DMS53 (cell line): ENCODE data around the gene TMEM59.
"Not testable (repeated sequence)": the region's sequence is repeated elsewhere in the genome, so short reads cannot be mapped to it uniquely, and the experiment has no call there.

ENCODE experiments used
- DNase-seq: peaks from one replicate; lab custom pipeline; 2025; lab: John Stamatoyannopoulos, UW

The TMEM59 gene

DNA sequence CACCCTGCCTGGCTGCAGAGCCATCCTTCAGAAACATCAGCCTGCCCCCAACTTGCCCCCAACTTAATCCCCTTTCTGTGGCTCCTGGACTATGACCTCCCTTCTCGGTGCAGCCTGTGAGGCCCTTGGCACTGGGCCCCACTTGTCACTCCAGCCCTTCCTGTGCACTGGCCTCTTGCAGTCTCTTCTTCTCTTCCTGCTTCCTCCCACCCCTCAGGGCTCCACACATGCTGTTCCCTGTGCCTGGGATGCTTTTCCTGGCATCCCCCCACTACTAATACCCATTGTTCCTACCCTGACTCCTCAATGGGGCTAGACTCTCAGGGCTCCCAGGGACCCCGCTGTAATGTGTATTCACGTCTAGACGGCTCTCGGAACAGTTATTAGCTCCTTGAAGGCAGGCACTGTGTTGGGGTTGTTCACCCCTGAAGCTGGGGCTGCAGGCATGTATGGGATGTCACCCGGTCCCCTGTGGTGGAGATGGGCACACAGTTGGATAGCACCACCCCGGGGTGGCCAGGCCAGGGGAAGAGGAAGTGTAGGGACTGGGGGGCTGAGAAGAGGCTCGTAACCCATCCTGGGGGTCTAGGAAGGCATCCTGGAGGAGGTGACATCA lies 39.5 kb downstream of the TMEM59 start:
- peak; percentile 38 for DNase-seq

DNA sequence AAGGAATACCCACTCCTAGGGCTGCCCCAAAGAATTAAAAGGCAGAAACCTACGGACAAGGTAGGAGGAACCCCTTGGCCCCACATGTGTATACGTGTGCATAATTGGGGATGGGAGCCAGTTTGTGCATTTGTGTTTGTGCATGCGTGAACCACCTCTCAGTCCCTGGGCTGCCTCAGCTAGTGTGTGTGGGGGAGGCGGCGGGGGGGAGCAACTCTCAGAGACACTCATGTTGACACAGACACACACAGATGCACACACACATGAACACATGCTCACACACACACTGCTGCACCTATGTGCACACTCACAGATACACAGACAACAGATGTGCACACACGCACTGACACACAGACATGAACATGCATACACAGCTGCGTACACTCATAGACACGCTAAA lies 40.1 kb downstream of the TMEM59 start:
- peak; percentile 38 for DNase-seq

DNA sequence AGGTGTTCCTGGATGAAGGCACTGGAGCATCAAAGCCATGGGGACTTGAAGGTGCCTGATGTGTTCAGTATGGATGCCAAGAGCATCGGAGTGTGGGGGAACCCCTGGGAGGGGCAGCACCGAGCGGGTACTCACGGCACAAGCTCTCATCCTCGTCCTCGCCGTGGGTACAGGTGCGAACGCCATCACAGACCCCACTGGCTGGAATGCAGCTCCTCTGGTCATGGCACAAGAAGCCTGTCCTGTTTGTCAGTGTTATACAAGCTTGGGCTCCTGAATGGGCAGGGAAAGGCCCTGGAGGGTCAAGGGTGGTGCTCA lies 41.0 kb downstream of the TMEM59 start:
- DNase-seq, result no peak

DNA sequence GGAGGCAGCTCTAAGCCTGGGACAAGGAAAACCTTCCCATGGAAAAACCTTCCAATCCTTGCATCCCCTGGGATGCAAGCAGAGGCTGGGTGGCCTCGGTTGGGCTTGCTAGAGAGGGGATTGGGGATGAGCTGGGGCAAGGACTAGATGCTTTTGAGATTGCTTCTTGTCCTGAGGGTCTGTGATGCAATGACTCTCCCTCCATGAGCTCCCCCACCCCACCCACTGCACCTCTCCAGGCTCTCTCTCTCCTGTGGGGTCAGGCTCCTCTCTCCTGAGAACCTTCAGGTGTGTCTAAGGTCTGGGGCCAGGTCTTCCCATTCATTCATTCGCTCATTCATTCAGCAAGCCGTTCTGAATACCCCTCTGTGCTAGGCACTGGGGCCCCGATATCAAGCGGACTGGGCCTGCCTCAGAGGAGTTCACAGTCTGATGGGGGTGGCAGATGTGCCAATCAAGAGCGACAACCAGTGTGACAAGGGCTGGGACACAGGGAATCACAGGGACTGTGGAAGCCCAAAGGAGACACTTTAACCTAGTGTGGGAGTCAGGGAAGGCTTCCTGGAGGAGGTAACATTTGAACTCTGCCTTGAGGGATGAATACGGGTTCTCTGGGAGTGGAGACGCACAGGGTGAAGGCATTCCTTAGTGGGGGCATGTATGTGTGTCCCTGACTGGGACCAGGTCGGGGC lies 41.5 kb downstream of the TMEM59 start:
- DNase-seq, result no peak

DNA sequence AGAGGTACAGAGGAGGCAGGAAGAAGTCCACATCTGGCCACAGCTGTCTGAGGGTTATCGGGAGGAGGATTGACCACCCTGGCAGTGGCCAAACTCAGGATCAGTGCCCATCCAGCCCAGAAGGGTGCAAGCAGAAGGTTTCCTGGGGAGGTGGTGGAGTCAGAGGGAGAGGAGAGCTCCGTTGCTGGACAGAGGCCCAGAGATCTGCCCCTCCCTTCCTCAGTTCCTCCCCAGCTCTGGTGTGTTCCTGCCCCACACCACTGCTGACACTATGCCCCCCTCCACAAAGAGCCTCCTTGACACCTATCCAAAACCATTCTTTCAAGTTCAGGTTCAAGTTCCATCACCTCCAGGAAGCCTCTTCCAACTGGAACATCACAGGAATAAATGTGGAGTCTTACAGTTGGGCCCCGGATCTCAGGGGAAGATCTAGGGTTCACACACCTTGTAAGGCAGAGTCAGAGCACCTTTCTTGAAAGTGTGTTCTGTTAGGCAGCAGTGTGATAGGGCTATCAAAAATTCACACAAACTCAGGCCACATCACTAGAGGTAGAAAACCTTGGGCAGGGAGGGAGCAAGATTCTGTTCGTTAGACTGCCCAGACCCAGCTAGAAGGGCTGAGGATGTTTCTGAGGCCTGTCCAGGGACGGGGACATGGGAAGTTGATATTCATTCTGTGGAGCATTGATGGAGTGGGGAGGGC lies 42.4 kb downstream of the TMEM59 start:
- no peak for DNase-seq

DNA sequence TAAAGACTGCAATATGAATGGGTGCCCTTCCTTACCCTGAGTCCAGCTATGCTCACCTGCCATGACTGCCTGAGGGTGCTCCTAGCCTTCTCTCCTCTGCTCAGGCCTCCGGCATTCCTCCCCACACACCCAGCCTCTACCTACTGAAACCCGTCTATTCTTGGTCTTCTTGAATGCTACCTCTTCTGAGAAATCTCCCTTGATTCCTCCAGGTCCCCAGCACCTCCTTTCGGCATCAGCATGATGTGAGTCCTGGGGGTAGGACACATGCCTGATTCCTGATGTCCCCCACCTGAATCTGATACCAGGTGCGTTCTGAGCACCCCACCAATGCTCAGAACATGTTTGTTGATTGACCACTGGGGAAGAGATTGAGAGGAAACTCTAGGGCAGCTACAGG lies 43.6 kb downstream of the TMEM59 start:
- DNase-seq, result no peak

DNA sequence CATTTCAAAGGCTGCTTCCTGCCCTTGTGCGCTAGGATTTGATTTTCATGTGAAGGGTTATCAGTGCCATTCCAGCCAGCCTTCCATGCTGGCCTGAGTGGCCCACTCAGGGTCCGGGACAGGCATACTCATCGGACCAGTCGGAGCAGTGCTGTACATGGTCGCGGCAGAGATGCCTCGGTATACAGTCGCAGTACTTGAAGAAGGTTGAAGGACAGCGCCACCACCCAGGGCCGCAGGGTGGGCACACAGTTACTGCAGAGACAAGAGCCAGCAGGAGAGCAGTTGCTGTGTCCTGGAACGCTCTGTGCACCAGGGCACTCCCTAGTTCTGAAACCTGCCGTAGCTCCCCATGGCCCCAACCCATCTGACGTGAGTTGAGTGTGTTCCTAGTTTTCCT lies 44.1 kb downstream of the TMEM59 start:
- DNase-seq, result no peak

DNA sequence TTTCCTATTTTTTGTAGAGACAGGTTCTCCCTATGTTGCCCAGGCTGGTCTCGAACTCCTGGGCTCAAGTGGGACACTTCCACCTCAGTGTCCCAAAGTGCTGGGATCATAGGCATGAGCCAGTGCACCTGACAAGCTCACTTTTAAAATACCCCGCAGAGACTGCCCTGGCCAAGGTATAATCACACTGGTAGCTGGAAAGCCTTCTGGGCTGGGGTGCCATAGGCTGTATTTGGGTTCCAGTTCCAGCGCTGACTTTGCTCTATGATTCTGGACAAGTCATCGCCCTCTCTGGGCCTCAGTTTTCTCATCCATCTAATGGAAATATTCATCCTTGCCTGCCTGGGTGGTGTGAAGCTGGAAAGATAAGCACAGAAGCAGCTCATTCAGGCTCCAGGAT lies 45.4 kb downstream of the TMEM59 start:
- DNase-seq, result no peak

DNA sequence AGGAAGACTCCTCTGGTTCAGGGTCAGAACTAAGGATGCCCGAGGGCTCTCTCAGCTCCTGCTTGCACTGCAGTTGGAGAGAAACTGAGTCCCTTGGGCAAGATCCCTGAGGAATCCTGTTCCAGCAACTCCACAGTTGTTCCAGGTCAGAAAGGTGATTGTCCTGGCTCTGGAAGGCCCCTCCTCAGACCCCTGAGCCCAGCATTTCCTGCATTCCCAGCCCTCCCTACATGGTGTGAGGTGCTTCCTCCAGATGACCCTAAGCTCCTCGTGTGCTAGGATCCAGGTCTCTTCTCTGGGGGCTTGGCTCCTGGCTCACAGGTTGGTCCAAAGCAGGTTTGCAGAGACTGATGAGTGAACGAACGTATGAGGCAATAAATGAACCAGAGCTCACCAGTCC lies 46.5 kb downstream of the TMEM59 start:
- DNase-seq, result no peak

DNA sequence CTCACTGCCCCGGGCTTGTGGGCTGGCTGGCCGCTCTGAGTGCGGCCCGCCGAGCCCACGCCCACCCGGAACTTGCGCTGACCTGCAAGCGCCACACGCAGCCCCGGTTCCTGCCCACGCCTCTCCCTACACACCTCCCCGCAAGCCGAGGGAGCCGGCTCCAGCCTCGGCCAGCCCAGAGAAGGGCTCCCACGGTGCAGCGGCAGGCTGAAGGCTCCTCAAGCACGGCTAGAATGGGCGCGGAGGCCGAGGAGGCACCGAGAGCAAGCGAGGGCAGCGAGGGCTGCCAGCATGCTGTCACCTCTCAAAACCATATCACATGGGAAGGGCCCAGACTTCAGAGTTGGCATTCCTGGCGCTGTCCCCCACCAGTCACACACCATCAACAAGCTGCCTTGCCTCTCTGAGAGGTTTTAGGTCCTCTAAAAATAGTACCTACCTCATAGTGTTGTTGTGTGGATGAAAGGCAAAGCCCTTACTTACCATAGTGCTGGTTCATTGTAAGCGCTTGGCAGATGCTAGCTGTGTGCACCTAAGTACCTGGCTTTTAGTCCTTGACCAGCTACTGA lies 48.4 kb downstream of the TMEM59 start:
- no peak for DNase-seq

DNA sequence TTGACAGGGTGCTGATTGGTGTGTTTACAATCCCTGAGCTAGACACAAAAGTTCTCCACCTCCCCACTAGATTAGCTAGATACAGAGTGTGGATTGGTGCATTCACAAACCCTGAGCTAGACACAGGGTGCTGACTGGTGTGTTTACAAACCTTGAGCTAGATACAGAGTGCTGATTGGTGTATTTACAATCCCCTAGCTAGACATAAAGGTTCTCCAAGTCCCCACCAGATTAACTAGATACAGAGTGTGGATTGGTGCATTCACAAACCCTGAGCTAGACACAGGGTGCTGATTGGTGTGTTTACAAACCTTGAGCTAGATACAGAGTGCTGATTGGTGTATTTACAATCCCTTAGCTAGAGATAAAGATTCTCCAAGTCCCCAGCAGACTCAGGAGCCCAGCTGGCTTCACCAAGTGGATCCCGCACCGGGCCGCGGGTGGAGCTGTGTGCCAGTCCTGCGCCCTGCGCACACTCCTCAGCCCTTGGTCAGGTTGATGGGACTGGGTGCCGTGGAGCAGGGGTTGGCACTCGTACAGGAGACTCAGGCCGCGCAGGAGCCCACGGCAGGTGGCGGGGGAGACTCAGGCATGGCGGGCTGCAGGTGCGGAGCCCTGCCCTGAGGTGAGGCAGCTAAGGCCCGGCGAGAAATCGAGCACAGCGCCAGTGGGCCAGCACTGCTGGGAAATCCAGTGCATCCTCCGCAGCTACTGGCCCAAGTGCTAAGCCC lies 49.1 kb downstream of the TMEM59 start:
- not testable (repeated sequence) for DNase-seq

DNA sequence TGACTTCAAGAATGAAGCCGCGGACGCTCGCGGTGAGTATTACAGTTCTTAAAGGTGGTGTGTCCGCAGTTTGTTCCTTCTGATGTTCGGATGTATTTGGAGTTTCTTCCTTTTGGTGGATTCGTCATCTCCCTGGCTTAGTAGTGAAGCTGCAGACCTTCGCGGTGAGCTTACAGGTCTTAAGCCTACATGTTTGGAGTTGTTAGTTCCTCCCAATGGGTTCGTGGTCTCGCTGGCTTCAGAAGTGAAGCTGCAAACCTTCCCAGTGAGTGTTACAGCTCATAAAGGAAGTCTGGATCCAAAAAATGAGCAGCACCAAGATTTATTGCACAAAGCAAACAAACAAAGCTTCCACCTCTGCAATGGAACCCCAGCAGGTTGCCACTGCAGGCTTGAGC lies 49.8 kb downstream of the TMEM59 start:
- no peak for DNase-seq

DNA sequence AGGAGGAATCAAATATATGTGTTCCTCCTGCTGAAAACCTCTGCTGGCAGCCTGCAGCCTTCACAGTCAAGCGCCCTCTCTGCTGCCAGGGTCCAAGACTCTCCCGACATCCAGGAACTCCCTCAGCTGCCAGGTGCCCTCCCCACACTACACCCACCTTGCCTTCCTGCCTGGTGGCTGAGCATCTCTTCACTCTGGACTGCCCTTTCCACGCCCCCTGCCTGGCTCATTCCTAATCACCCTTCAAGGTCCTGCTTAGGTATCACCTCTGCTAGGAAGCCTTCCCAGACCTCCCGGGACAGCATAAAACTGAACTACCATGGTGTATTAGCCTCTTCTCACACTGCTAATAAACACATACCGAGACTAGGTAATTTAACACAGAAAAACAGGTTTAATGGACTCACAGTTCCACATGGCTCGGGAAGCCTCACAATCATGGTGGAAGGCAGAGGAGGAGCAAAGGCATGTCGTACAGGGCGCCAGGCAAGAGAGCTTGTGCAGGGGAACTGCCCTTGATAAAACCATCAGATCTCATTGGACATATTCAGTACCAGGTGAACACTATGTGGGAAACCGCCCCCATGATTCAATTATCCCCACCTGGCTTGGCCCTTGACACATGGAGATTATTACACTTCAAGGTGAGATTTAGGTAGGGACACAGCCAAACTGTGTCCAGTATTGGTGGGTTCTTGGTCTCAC lies 50.3 kb downstream of the TMEM59 start:
- peak; percentile 39 for DNase-seq

DNA sequence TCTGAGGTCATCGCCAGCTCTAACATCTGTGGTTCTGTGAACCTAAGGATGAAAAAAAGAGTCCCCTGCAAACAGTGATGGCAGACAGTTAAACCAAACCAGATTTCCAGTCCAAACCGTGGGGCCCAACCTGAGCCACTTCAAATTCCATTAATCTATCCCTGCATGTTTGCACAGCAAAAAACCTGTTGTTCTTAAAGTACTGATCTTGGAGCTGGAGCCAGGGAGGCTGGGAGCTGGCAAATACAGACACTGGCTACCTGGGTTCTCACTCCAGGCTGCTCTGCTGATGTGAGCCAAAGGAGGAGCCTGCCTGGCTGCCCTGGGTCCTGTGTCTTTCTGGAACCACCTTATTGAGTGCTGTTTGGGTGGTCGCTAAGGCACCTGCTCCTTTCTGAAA lies 51.4 kb downstream of the TMEM59 start:
- DNase-seq, result peak; percentile 97

DNA sequence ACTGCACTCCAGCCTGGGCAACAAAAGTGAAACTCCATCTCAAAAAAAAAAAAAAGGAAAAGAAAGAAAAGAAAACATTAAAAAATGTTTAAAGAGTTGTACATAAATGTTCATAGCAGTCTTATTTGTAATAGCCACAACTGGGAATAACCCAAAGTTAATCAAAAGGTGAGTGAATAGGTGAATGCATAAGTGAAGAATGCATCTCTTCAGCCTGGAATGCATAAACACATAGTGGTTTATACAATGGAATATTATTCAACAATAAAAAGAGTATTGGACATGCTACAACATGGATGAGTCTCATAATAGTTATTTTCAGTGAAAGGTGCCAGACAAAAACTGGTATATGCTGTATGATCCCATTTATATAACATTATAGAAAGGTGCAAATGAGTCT lies 53.1 kb downstream of the TMEM59 start:
- DNase-seq, result no peak

DNA sequence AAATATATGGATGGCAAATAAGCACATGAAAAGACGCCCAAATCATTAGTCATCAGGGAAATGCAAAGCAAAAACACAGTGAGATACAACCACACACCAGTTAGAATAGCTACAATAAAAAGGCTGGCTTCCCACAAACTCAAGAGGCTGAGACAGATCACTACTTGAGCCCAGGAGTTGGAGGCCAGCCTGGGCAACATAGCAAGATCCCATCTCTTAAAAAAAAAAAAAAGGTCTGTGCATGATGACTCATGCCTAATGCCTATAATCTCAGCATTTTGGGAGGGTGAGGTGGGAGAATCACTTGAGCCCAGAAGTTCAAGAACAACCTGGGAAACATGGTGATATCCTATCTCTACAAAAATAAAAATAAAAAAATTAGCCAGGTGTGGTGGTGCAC lies 54.8 kb downstream of the TMEM59 start:
- no peak for DNase-seq

DNA sequence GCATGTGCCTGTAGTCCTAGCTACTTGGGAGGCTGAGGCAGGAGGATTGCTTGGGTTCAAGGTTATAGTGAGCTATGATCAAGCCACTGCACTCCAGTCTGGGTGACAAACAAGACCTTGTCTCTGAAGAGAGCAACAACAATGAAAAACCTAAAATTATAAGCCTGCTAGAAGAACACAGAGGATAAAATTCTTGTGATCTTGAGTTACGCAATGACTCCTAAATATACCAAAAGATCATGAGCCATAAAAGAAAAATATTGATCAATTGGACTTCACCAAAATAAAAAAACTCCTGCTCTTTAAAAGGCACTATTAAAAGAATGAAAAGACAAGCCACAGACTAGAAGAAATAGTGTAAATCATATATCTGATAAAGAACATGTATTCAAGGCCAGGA lies 57.3 kb downstream of the TMEM59 start:
- DNase-seq, result no peak

DNA sequence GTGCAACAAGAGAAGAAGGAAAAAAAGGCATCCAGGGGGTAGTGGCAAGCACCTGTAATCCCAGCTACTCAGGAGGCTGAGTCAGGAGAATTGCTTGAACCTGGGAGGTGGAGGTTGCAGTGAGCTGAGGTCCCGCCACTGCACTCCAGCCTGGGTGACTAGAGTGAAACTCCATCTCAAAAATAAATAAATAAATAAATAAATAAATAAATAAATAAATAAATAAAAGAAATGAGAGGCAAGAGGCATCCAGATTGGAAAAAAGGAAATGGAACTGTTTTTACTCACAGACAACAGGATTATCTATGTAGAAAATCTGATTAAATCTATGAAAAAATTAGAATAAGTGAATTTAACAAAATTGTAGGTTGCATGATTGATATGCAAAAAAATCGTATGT lies 58.5 kb downstream of the TMEM59 start:
- not testable (repeated sequence) for DNase-seq

DNA sequence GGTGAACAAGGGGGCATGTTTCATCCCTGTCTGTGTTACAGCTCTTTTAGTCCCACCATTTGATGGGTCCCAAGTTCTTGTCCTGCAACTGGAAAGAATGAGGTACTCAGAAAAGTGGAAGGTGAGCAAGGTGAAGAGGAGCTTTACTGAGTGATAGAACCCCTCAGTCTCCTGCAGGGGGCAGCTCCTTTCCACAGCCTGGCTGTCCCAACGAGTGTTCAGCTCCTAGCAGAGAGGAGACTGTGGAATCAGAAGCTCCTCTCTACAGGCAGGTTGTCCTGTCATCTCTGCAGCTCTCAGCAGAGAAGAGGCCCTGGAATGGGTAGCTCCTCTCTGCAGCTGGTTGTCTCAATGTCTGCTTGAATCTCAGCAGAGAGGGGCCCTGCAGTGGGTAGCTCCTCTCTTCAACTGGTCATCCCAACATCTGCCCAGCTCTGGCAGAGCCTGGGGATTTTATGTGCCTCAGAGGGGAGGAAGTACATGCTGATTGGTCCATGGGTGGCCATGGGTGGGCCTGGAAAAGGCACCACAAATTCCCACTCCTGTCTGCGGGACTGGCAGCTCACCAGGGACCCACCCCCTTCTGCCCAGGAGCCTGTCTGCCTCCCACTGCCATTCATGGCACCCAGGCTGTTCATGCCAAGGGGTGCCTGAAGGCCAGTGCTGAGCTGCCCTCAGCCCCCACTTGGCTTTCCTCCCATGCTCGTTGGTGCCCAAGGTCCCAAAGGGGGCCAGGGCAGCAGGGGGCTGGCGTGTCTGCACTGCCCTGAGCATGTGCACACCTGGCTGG lies 60.7 kb downstream of the TMEM59 start:
- peak; percentile 58 for DNase-seq

DNA sequence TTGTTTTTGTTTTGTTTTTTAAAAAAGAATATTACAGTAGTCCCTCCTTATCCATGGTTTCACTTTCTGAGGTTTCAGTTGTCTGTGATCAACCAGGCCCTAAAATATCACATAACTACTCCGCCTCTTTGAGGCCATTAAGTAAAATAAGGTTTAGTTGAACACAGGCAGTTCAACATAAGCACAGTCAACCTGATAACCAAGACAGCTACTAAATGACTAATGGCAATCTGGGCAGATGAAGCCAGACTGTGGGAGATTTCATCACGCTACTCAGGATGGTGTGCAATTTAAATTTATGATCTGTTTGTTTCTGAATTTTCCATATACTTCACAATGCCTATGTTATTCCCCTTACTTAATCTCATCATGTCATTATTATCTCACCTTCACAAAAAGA lies 65.1 kb downstream of the TMEM59 start:
- DNase-seq, result no peak

DNA sequence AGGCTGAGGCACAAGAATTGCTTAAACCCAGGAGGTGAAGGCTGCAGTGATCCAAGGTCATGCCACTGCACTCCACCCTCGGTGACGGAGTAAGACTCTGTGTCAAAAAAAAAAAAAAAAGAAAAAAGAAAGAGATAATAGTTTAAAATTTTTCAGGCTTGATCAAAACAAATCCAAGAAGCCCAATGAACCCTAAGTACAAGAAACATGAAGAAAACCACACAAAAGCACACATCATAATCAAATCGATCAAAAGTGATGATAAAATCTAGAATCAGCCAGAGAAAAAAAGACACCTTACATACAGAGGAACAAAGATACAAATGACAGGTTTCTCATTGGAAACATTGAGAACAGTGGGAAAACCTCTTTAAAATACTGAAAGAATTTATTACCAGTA lies 66.5 kb downstream of the TMEM59 start:
- DNase-seq, result no peak
